Motor neuron (in vitro differentiated cells): ENCODE data around the gene BIRC3. TPM values are rescaled to one million over a fixed set of nuclear protein-coding genes. Genes with fewer than 3 reads are reported as not detected.

Source experiments
- ATAC-seq, 8 experiments: fragments of 200-7000 bp; cut with Tn5 transposase; replicated peaks in 6 of 8; 2 replicates each; pipeline ENCODE4 v1.8.0; 2021; ENCODE audit warnings: mild to moderate bottlenecking in 8 of 8, moderate library complexity in 8 of 8
- H3K27ac ChIP-seq, 2 donors: fragments of 250-450 bp; sonication (Bioruptor Pico); 2 replicates each; pipeline ENCODE4 v1.9.0; 2021; ENCODE audit warnings: antibody characterized with exemption in 2 of 2, mild to moderate bottlenecking in 2 of 2, moderate library complexity in 1 of 2
- H3K4me1 ChIP-seq, 2 donors: fragments of 250-450 bp; sonication (Bioruptor Pico); replicated peaks in 1 of 2; 2 replicates each; pipeline ENCODE4 v1.6.1; 2021; ENCODE audit warnings: antibody characterized with exemption in 2 of 2, mild to moderate bottlenecking in 2 of 2, moderate library complexity in 1 of 2
- H3K4me3 ChIP-seq, 5 donors: fragments of 250-450 bp; sonication (Bioruptor Pico); 2 replicates each; pipeline ENCODE4 v1.9.0; 2021; ENCODE audit warnings: antibody characterized with exemption in 5 of 5, mild to moderate bottlenecking in 5 of 5, moderate library complexity in 4 of 5
- WGBS, 10 experiments: fragments of 450-650 bp; shearing (Covaris generic); methylation state at CpG; one replicate each; pipeline ENCODE4 v1.0.0; 2022; 5-methylcytosine and 5-hydroxymethylcytosine counted together
- in situ Hi-C, 9 experiments: fragments of 400-800 bp; cut with MboI; loops; one replicate each; pipeline ENCODE4 v1.15.0; 2021; ENCODE audit warnings: low sequenced_read_pairs in 9 of 9, low pct_unique_long_range_greater_than_20kb in 2 of 9; ENCODE audit not compliant: unreplicated experiment in 9 of 9
- total RNA-seq, 8 experiments: library from RNA; unstranded; fragments of 300-600 nt; gene quantifications; 2 replicates each; pipeline versions ENCODE4 v1.2.3 to v1.2.4, GENCODE V29; 2022

Gene BIRC3
- total RNA-seq = 1 to 10 TPM in 2 of 8 experiments, under 1 TPM in 6; 0.11 to 2.2 (median 0.49) TPM

DNA sequence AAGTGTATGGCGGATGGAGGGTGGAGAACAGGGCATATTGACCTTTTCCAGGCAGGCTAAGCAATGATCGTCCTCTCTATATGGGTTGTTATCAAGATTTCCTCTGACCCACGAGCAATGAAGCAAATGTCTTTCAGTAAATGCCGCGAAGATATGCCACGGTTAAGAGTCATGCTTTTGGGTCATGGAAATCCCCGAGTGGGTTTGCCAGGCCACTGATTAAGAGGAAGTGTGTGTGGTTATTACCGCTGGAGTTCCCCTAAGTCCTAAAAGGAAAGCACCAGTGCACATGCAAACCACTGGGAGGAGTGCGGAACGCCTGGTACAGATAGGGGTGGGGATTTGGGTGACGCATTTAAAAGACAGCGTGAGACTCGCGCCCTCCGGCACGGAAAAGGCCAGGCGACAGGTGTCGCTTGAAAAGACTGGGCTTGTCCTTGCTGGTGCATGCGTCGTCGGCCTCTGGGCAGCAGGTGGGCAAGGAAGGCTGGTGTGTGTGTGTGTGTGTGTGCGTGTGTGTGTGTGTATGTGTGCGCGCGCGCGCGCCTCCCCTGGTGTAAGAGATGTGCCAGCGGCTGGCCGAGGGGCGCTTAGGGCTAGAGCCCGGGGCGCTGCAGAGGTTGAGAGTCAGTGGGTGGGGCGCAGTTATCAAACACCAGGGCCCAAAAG, at the start of gene BIRC3:
Gene BIRC3, plus strand, starts transcription at position 386 of the 669 bp plus-strand sequence. CDS start 7,026 bp downstream, outside the sequence.
- peak; percentile 86 to 99 (median 95) for ATAC-seq
- in situ Hi-C loops = no loop called here
- Histone ChIP-seq H3K4me1 (no peaks in the 10 kb centered on the region), H3K27ac (no peak within 1 kb of the TSS), H3K4me3 (peak within 1 kb of the TSS; percentile 4 to 31 (median 21))
- WGBS, 10 experiments = 0 to 41% (median 16%) methylated on average over 1 to 21 of the region's 34 CpGs; no CpG with 5 or more reads in 1 of the 10 experiments

- Histone ChIP-seq H3K4me1 (peaks cover 2 to 18% of the 10 kb centered on the region in 2 donors), H3K4me3 (no peak overlapping the region), H3K27ac (no peak overlapping the region)
- 0 to 92% (median 77%) methylated on average over 2 to 5 of the region's 5 CpGs for WGBS, 10 experiments
- in situ Hi-C loops = no loop called here
- ATAC-seq = peak in 2 of 8 experiments; percentile 54 to 55
These were observed 49.7 kb upstream of the BIRC3 start for GRCh38 chr11:102267609-102268008.

DNA sequence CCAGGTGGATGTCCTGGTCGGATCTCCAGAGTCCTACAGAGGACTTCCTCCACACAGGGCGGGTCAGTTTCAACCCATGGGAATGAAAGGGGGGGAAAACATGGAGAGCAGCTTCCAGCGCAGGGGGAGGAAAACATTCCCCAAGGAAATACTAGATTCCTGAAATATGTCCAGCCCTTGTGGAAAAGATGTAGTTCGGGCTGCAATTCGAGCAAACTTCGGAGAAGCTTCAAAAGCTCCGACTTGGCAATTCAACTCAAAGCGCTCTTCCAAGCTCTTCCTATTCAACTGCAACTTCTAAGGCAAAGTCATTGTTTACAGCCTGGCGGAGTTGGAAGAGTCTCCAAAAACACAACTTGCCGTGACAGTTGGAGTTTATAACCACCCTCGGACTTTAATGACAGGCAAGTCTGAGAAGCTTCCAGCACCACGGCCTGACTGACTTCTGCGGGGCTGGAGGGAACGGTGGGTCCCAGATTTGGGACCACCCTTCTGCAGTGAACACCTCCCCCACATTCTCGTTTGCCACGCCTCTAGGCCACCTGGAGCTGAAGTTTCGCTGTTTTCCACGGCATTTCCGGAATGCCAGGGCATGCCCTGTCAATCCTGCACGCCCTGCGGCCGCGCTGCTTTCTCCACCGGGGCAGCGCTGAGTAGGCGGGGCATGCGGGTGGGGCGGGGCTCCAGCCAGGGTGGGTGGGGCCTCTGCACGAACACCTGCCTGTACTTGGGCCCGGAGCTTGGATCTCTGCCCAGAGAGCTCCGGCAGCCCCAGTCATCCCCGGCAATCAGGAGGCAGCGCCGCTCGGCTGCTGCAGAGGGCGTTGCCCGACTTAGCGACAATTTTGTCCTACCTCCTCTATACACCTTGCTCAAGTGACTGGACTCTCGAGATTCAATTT, 49.0 kb upstream of the BIRC3 start:
- 0 to 100% (median 49%) methylated on average over 1 to 20 of the region's 39 CpGs; no CpG with 5 or more reads in 2 of the 10 experiments for WGBS, 10 experiments
- Histone ChIP-seq H3K27ac (no peak overlapping the region), H3K4me3 (no peak overlapping the region), H3K4me1 (peaks cover 2 to 12% of the 10 kb centered on the region in 2 donors)
- ATAC-seq = peak; percentile 51 to 95 (median 88)
- in situ Hi-C loops = no loop called here

DNA sequence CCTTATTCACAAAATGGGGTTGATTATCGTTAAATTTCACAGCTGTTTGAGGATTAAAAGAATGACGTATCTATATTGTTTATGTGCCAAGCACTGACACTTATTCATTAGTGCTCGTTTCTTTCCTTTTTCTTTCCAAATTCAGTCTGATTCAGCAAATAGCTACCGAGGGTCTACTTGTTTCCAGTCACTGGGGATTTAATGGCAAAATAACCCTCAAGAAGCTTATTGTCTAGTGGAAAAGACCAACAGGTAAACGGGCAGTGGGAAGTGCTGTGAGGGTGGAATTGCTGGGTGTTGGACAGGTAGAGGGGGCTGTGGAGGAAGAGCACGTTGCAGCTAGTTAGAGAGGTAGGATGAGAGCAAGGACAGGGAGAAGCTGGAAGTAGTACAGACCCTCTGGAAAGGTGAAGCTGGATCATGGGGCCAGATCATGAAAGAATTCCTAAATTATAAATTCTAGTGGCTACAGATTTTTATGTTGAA, 48.3 kb upstream of the BIRC3 start:
- ATAC-seq = no peak
- Histone ChIP-seq H3K4me1 (peaks cover 0 to 5% of the 10 kb centered on the region in 2 donors), H3K4me3 (no peak overlapping the region), H3K27ac (no peak overlapping the region)
- 0 to 61% (median 41%) methylated on average over 1 to 6 of the region's 6 CpGs; no CpG with 5 or more reads in 2 of the 10 experiments for WGBS, 10 experiments
- in situ Hi-C loops = no loop called here

DNA sequence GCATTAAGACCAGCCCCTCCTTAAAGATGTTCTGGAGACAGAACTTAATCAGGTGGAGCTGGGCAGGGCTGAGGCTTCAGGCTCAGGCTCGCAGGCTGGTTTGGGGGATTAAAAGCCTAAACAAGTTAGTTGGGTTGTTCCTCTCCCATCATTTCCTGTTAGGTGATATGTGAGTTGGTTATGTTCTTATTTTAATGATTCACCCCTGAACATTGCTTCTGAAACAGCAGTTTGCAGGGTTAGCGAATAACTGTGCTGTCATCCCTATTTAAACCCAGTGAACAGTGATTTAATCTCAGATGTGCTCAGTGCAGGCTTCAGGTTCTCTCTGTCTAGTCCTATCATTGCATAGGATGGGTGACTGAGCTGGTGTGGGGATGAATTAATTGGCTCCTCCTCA, 47.4 kb upstream of the BIRC3 start:
- peak in 1 of 8 experiments; percentile 43 for ATAC-seq
- no peak overlapping the region for H3K27ac ChIP-seq
- H3K4me3 ChIP-seq = no peak overlapping the region
- peaks cover 0 to 2% of the 10 kb centered on the region in 2 donors for H3K4me1 ChIP-seq
- WGBS, 10 experiments = 50 to 92% (median 88%) methylated on average over 1 to 2 of the region's 2 CpGs; no CpG with 5 or more reads in 7 of the 10 experiments
- in situ Hi-C loops = no loop called here

DNA sequence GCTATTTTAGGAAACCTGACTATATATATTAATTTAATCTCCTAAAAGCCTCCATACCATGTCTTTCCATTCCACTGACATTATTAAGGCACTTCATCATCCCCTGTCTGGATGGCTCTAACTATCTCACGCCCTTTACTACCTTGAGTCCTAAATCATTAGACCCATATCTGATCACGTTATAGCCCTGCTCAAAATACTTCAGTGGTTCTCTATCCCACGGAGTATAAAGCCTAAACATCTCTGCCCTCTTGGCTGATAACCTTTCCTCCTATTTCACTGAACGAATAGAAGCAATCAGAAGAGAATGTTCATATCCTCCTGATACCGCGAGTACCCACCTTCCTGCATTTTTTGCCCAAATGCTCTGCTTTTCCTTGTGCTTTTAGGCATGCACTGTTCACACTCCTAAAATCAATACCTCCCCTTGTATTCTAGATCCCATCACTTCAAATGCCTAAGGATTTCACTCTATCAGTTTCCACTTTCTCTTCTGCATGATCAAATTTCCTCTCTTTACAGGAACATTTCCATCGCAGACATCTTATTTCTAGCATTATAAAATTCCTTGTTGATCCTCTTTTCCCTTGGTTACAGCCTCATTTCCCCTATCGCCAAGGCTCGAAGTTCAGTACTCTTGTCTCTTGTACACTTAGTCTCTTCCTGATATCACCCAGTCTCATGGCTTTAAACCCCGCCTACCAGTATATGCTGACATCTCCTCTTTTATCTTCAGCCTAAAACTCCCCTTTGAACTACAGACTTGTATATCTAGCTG, 45.0 kb upstream of the BIRC3 start:
- in situ Hi-C loops = no loop called here
- no peak overlapping the region for H3K27ac ChIP-seq
- 67 to 100% (median 87%) methylated on average over 2 to 9 of the region's 10 CpGs for WGBS, 10 experiments
- H3K4me1 ChIP-seq = peaks cover 0 to 2% of the 10 kb centered on the region in 2 donors
- H3K4me3 ChIP-seq = no peak overlapping the region
- no peak for ATAC-seq

DNA sequence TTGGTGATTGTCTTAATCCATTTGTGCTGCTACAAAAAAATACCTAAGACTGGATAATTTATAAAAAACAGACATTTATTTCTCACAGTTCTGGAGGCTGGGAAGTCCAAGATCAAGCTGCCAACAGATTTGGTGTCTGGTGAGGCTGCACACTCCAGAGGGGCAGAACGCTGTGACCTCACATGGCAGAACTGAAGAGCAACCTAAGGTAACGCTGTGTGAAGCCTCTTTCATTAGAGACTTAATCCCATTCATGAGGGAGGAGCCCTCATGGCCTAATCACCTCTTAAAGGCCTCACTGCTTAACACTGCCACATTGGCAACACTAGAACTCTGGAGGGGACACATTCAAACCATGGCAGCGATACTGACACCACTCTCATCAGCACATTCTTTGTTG, 42.7 kb upstream of the BIRC3 start:
- no peak overlapping the region for H3K4me3 ChIP-seq
- no peak for ATAC-seq
- H3K27ac ChIP-seq = no peak overlapping the region
- H3K4me1 ChIP-seq = peaks cover 4 to 5% of the 10 kb centered on the region in 2 donors
- in situ Hi-C loops = loop anchor here in 1 of 9 experiments (25.0 kb wide), 1 partner anchor 87 kb away; no protein-coding TSS in a partner anchor
- 60 to 100% (median 91%) methylated on average over 1 to 3 of the region's 3 CpGs; no CpG with 5 or more reads in 2 of the 10 experiments for WGBS, 10 experiments

DNA sequence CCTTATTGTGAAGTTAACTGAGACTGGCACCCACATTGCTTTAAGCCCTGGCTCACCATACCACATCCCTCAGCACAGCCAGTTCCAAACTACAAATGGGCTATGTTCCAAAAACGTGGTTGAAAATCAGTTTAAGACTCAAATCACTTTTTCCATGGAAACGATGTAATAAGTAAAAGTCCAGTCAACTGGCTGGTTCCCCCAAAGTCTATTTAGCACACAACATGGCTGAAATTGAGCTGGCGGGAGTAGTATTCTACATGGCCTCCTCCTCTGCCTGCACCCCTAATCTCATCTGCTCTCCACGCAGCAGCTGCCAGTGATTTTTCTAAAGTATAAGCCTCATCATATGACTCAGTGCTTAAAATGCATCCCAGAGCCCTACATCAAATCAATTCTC, 40.9 kb upstream of the BIRC3 start:
- peak in 2 of 8 experiments; percentile 15 to 55 for ATAC-seq
- H3K4me3 ChIP-seq = no peak overlapping the region
- H3K27ac ChIP-seq = no peak overlapping the region
- H3K4me1 ChIP-seq = peaks cover 11 to 13% of the 10 kb centered on the region in 2 donors
- in situ Hi-C loops = loop anchor here in 1 of 9 experiments (25.0 kb wide), 1 partner anchor 89 kb away; no protein-coding TSS in a partner anchor
- WGBS, 10 experiments = 19 to 100% (median 75%) methylated on average over 1 to 4 of the region's 4 CpGs

DNA sequence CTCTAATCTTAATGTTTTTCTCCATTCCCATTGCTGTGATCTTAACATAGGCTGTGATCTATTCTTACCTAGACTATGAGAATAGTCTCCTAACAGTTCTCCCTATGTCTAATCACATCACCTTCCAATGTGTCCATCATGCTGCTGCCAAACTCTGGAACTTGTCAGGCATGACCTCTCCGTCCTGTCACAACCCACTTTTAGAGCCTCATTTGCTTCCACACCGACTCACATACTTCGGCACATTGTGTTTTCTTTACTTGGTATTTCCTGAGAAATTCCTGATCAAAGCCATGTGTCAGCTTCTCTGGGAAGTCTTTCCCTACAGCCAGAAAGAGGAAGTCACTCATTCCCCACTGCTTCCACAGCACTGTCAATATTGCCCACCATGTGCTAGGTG, 40.5 kb upstream of the BIRC3 start:
- H3K4me1 ChIP-seq = peaks cover 11 to 13% of the 10 kb centered on the region in 2 donors
- no peak overlapping the region for H3K27ac ChIP-seq
- ATAC-seq = no peak
- no peak overlapping the region for H3K4me3 ChIP-seq
- in situ Hi-C loops = loop anchor here in 1 of 9 experiments (25.0 kb wide), 1 partner anchor 89 kb away; no protein-coding TSS in a partner anchor
- 20 to 100% (median 94%) methylated on average over 1 to 3 of the region's 3 CpGs; no CpG with 5 or more reads in 4 of the 10 experiments for WGBS, 10 experiments

GRCh38 chr11:102279641-102280170, 37.6 kb upstream of the BIRC3 start:
- peak in 7 of 8 experiments; percentile 36 to 81 (median 52) for ATAC-seq
- no peak overlapping the region for H3K27ac ChIP-seq
- 4 to 50% (median 14%) methylated on average over 2 to 13 of the region's 13 CpGs for WGBS, 10 experiments
- in situ Hi-C loops = loop anchor here in 1 of 9 experiments (25.0 kb wide), 1 partner anchor 92 kb away; no protein-coding TSS in a partner anchor
- H3K4me1 ChIP-seq = peaks cover 10 to 11% of the 10 kb centered on the region in 2 donors
- no peak overlapping the region for H3K4me3 ChIP-seq

- 10 to 100% (median 67%) methylated on average over 2 to 4 of the region's 4 CpGs; no CpG with 5 or more reads in 2 of the 10 experiments for WGBS, 10 experiments
- peaks cover 10 to 11% of the 10 kb centered on the region in 2 donors for H3K4me1 ChIP-seq
- no peak overlapping the region for H3K27ac ChIP-seq
- H3K4me3 ChIP-seq = no peak overlapping the region
- ATAC-seq = peak in 3 of 8 experiments; percentile 24 to 60 (median 29)
- in situ Hi-C loops = loop anchor here in 1 of 9 experiments (25.0 kb wide), 1 partner anchor 93 kb away; no protein-coding TSS in a partner anchor
These were observed 36.9 kb upstream of the BIRC3 start for GRCh38 chr11:102280245-102280833.
